Posterior vena cava (tissue), 2 donors: ENCODE data around the gene LPCAT2. TPM values are rescaled to one million over a fixed set of nuclear protein-coding genes. Genes with fewer than 3 reads are reported as not detected.
"Not testable (repeated sequence)": the region's sequence is repeated elsewhere in the genome, so short reads cannot be mapped to it uniquely, and the experiment has no call there.

ENCODE experiments used
- DNase-seq: peaks from one replicate; pipeline ENCODE4 v3.0.0-alpha.2; 2020; ENCODE audit warnings: low spot score
- intact Hi-C, 2 donors: fragments of 100-400 bp; cut with DNase I; formaldehyde crosslinking; loops; one replicate each; pipeline versions ENCODE4 v1.14.1 to v1.14.2; 2022 to 2023
- total RNA-seq, 2 donors: library from RNA; stranded (reverse); fragmentation: NEBNext Ultra II Directional; extraction: Animal tissue kit (Norgen Biotek cat#: 25700); gene quantifications; one replicate each; pipeline ENCODE4 v1.2.1, GENCODE V29; 2021
- donor health status: DM: yes; HTN: yes; CAD: no.
- donor health status: DM: yes; HTN: yes; CAD: no.

LPCAT2 gene
- total RNA-seq, 2 donors from 2014 or later = 13.8 to 16.0 TPM

- no peak for DNase-seq
- intact Hi-C loops = no loop called here
These were observed 60.2 kb downstream of the LPCAT2 start for GRCh38 chr16:55569025-55569424.

- intact Hi-C loops = no loop called here
These were observed 61.3 kb downstream of the LPCAT2 start for GRCh38 chr16:55570159-55570558.

GRCh38 chr16:55571191-55571897 lies 62.5 kb downstream of the LPCAT2 start:
- intact Hi-C loops = no loop called here
- no peak for DNase-seq

More at GRCh38 chr16:55570159-55570558, 61.3 kb downstream of the LPCAT2 start:
- DNase-seq = no peak

GRCh38 chr16:55572439-55572838 lies 63.6 kb downstream of the LPCAT2 start:
- intact Hi-C loops = no loop called here
- no peak for DNase-seq

- intact Hi-C loops = no loop called here
These were observed 65.9 kb downstream of the LPCAT2 start for GRCh38 chr16:55574811-55575210.

GRCh38 chr16:55575496-55575895 lies 66.6 kb downstream of the LPCAT2 start:
- DNase-seq = no peak
- intact Hi-C loops = no loop called here

More at GRCh38 chr16:55574811-55575210, 65.9 kb downstream of the LPCAT2 start:
- no peak for DNase-seq

- intact Hi-C loops = no loop called here
- DNase-seq = no peak
These were observed 67.5 kb downstream of the LPCAT2 start for GRCh38 chr16:55576384-55576783.

- DNase-seq = no peak
- intact Hi-C loops = no loop called here
These were observed 69.0 kb downstream of the LPCAT2 start for GRCh38 chr16:55577887-55578286.

- intact Hi-C loops = no loop called here
- DNase-seq = no peak
These were observed 76.8 kb downstream of the LPCAT2 start for GRCh38 chr16:55585631-55586030.

GRCh38 chr16:55588799-55589198 lies 79.9 kb downstream of the LPCAT2 start:
- no peak for DNase-seq
- intact Hi-C loops = no loop called here

- no peak for DNase-seq
- intact Hi-C loops = no loop called here
These were observed 83.4 kb downstream of the LPCAT2 start for GRCh38 chr16:55592306-55592705.

- DNase-seq = no peak
- intact Hi-C loops = no loop called here
These were observed 89.1 kb downstream of the LPCAT2 start for GRCh38 chr16:55597928-55598327.

- DNase-seq = no peak
- intact Hi-C loops = no loop called here
These were observed 97.0 kb downstream of the LPCAT2 start for GRCh38 chr16:55605754-55606336.

GRCh38 chr16:55613613-55614335 lies 104.9 kb downstream of the LPCAT2 start:
- intact Hi-C loops = no loop called here
- DNase-seq = no peak

GRCh38 chr16:55615071-55615470 lies 106.2 kb downstream of the LPCAT2 start:
- DNase-seq = no peak
- intact Hi-C loops = no loop called here

GRCh38 chr16:55615670-55616069 lies 106.8 kb downstream of the LPCAT2 start:
- DNase-seq, intact Hi-C loops: not testable (repeated sequence)

GRCh38 chr16:55621771-55622170 lies 112.9 kb downstream of the LPCAT2 start:
- DNase-seq = no peak
- intact Hi-C loops = no loop called here

- intact Hi-C loops = no loop called here
- no peak for DNase-seq
These were observed 113.4 kb downstream of the LPCAT2 start for GRCh38 chr16:55622272-55622671.

- no peak for DNase-seq
- intact Hi-C loops = no loop called here
These were observed 114.2 kb downstream of the LPCAT2 start for GRCh38 chr16:55622930-55623561.

- intact Hi-C loops = no loop called here
- DNase-seq = no peak
These were observed 114.8 kb downstream of the LPCAT2 start for GRCh38 chr16:55623640-55624039.
